HG03558 (cell line): ENCODE results near the gene CCNB3.

ENCODE experiments used
- ATAC-seq: cut with Tn5 transposase; IDR thresholded peaks from one replicate; pipeline ENCODE4 v1.9.1; 2021; ENCODE audit warnings: moderate number of reproducible peaks; ENCODE audit not compliant: unreplicated experiment; ENCODE audit errors: extremely low read depth

CCNB3 gene

DNA sequence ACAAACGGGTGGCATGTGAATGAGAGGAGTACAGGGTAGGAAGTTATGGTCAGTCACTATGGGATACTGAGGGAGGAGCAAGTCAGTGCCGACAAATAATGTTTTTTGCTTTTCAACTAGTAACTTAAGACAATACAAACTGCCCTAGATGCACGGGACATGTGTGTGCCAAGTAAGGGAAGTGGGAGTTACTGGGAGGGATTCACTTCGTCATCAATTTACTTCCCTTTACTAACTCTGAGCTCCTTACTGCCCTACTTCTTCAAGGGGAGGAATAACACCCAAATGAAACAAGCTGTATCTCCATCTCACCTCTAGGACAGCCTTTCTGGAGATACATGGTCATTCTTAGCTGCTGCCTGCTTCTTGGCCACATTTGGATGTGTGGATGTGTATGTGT, 168.4 kb downstream of the CCNB3 start:
- ATAC-seq = no peak

DNA sequence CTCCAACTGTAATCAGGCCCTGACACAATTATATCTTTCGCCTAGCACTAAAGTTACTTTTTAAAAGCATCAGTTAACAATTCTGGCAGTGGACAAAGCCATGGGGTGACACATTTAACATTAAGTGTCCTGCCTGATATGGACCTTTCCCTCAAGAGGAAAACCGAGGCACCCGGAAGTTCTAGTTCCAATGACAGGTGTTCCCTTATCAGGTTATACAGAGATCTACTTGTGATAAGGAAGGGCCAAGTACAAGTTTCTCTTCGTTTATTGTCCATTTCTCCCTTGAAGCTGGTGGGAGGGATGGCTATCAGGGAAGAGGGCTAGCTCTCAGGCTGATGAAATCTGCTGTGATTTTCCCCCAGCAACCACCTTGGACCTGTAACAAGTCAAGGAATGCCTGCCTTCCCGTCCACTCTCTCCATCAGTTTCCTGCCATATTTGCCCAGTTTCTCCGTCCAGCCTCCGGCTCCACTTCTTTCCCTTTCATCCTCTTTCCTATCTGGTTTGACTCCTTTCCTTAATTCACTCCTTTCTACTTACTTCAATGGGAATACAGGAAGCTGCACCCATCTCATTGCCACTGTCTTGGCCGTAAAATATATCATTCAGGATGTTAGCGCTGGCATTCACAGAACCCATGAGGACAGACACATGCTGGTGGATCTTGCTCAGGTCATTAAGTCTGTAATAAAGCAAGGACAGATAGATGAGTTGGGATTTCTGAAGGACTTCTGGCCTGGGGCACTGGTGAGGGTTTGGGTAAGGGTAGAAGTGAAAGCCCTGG, 171.1 kb downstream of the CCNB3 start:
- ATAC-seq = no peak

DNA sequence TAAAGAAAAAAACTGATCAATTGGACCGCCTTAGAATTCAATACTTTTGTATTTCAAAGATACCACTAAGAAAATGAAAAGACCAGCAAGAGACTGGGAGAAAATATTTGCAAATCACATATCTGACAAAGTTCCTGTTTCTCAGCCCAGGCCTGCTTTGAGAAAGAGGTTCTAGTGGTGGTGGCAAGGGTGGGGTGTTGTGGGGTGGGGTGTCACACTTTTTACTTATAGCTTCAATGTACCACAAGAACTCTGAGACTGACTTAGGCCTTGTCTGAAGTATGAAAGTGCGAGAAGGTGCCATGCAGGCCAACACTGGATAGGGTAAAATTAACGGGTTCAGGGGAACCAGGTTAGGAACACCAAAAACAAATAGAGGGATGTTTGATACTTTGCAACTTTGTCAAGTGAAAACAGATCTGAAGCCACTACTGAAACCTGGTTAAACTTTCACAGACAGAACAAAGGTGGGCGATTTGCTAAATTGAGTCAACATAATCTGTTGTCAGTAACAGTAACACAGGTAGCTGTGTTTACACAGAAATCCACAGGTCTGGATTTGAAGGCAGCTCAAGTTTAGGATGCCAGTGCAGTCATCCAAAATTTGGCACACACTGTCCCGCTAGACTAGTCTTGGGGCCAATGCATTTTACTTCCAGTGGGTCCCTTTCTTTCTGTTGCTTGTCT, 177.3 kb downstream of the CCNB3 start:
- ATAC-seq = no peak

DNA sequence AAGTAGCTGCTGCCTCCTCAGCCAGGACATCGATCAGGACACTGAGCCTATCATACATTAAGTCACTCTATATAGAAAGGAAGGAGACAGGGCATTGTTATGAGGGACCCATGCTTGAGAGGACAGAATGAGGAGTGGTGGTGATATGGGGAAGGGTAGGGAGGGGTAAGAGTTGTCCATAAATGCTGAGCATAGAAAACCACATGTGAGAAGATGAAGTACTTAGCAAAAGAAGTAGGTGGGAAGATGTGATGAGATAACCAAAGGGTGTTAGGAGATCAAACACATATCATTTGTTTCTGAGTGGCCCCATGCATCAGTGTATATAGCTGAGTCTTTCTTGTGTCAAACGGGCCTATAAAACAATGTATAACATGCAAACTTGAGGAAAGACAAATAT, 182.0 kb downstream of the CCNB3 start:
- ATAC-seq = no peak

DNA sequence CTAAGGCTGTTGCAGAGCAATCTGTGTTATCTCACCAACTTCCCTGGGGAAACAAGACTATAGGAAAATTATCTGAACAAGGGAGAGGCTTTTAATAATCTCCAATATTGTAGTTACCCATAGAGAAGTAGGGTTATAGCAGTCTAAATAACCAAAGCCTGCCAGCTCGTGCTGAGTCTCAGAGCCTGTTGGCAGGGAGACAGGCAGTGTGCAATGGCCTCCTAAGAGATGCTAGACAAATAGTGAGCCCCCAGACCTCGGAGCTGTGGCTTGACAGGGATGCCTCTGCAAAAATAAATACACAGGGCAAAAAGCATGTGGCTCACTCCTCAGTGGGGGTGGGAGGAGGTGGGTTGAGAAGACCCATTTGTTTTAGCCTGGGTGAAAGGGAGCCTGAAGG, 189.3 kb downstream of the CCNB3 start:
- no peak for ATAC-seq
